Smooth muscle cell (in vitro differentiated cells): ENCODE data around the gene PRKG1. TPM values are rescaled to one million over a fixed set of nuclear protein-coding genes. Genes with fewer than 3 reads are reported as not detected.

Source experiments
- DNase-seq: peaks from one replicate; lab custom pipeline; 2025; ENCODE audit not compliant: unreplicated experiment; lab: John Stamatoyannopoulos, UW
- H2AFZ ChIP-seq: fragments of 200-600 bp; sonication (generic); 2 replicates; pipeline ENCODE4 v1.6.0; 2016; ENCODE audit warnings: antibody characterized with exemption, low read depth, mild to moderate bottlenecking
- H3F3A ChIP-seq: fragments of 200-600 bp; sonication (generic); 2 replicates; pipeline ENCODE4 v1.6.0; 2017; ENCODE audit warnings: antibody characterized with exemption, low read depth
- H3K27ac ChIP-seq: fragments of 200-600 bp; sonication (generic); 2 replicates; pipeline ENCODE4 v1.5.1; 2016; ENCODE audit warnings: low read depth, mild to moderate bottlenecking
- H3K27me3 ChIP-seq: fragments of 200-600 bp; sonication (generic); 2 replicates; pipeline ENCODE4 v1.6.1; 2016; ENCODE audit warnings: low read depth, mild to moderate bottlenecking
- H3K36me3 ChIP-seq: fragments of 200-600 bp; sonication (generic); 2 replicates; pipeline ENCODE4 v1.5.1; 2016; ENCODE audit warnings: low read depth
- H3K4me1 ChIP-seq: fragments of 200-600 bp; sonication (generic); 2 replicates; pipeline ENCODE4 v1.5.1; 2016; ENCODE audit warnings: low read depth
- H3K4me2 ChIP-seq: fragments of 200-600 bp; sonication (generic); 2 replicates; pipeline ENCODE4 v1.6.0; 2016; ENCODE audit warnings: mild to moderate bottlenecking
- H3K4me3 ChIP-seq: fragments of 200-600 bp; sonication (generic); 2 replicates; pipeline ENCODE4 v1.5.1; 2016; ENCODE audit warnings: mild to moderate bottlenecking
- H3K79me2 ChIP-seq: fragments of 200-600 bp; sonication (generic); 2 replicates; pipeline ENCODE4 v1.6.0; 2016; ENCODE audit warnings: low read depth, mild to moderate bottlenecking
- H3K9ac ChIP-seq: fragments of 200-600 bp; sonication (generic); 2 replicates; pipeline ENCODE4 v1.6.0; 2016; ENCODE audit warnings: low read depth
- H3K9me3 ChIP-seq: fragments of 200-600 bp; sonication (generic); replicated peaks from 2 replicates; pipeline ENCODE4 v1.5.1; 2016; ENCODE audit warnings: low read depth
- H4K20me1 ChIP-seq: fragments of 200-600 bp; sonication (generic); 2 replicates; pipeline ENCODE4 v1.6.0; 2016; ENCODE audit warnings: low read depth
- CTCF ChIP-seq: fragments of 200-600 bp; sonication (generic); IDR thresholded peaks from 2 replicates; pipeline ENCODE4 v1.5.1; 2017; ENCODE audit warnings: borderline replicate concordance, mild to moderate bottlenecking, antibody characterized with exemption; ENCODE audit not compliant: insufficient read depth, poor library complexity, severe bottlenecking
- WGBS: methylation state at CpG from one replicate; pipeline ENCODE4 v1.1.7; 2016; ENCODE audit warnings: low lambda C conversion rate; 5-methylcytosine and 5-hydroxymethylcytosine counted together
- polyA plus RNA-seq: library from polyadenylated mRNA; unstranded; fragments of >200 nt; fragmentation: Nextera tagmentation; extraction: Ambion mirVana; gene quantifications from 2 replicates; pipeline ENCODE4 v1.2.1, GENCODE V29; 2016
- total RNA-seq: library from RNA; depleted of rRNA; stranded (reverse); fragments of >200 nt; gene quantifications from 2 replicates; pipeline ENCODE4 v1.2.3, GENCODE V29; 2014

PRKG1 gene
- total and polyA plus RNA-seq, 2 experiments from 2014 or later: 7.2 to 13.4 TPM

DNA sequence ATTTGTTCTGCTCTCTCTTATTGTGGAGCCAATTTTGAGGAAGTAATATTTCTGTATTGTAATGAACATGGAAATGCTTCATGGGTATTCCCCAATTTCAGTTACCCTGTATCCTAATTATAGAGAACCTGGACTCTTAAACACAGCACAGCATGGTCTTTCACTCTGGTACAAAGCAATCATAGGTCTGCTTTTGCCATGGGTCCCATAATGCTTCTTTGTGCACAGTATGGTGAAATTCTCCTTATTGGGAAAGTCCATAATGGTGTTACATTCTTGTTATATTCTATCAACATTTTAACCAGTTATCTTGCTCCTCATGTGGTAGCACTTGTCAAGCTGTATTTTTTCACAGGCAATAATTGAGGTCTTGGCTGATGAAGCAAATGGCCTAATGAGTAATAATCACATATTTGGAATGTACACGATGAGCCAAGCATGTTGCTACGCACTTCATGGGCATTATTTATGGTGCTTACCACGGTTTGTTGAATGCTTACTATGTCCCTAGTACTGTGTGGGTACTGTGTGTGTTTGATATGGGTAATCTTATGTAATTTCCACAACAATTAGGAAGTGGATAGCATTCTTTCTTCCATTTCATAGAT, 42.9 kb downstream of the PRKG1 start:
- no peaks in the 10 kb centered on the region for H3F3A ChIP-seq
- no peaks in the 10 kb centered on the region for H3K9me3 ChIP-seq
- no peak overlapping the region for H3K27ac ChIP-seq
- no peak overlapping the region for H3K4me2 ChIP-seq
- no peak for TF ChIP-seq CTCF
- peaks cover 12% of the 10 kb centered on the region for H4K20me1 ChIP-seq
- H3K4me3 ChIP-seq: no peak overlapping the region
- no peak overlapping the region for H3K9ac ChIP-seq
- WGBS: 87% methylated on average over 3 of the region's 3 CpGs
- DNase-seq: no peak
- H3K27me3 ChIP-seq: no peaks in the 10 kb centered on the region
- no peaks in the 10 kb centered on the region for H3K36me3 ChIP-seq
- no peak overlapping the region for H2AFZ ChIP-seq
- no peaks in the 10 kb centered on the region for H3K4me1 ChIP-seq
- H3K79me2 ChIP-seq: no peaks in the 10 kb centered on the region

- WGBS: 54% methylated on average over 1 of the region's 1 CpG
- no peak overlapping the region for H3K4me2 ChIP-seq
- TF ChIP-seq CTCF: no peak
- no peak overlapping the region for H2AFZ ChIP-seq
- DNase-seq: no peak
- no peak overlapping the region for H3K4me3 ChIP-seq
- no peaks in the 10 kb centered on the region for H3K4me1 ChIP-seq
- no peaks in the 10 kb centered on the region for H3F3A ChIP-seq
- H3K9me3 ChIP-seq: no peaks in the 10 kb centered on the region
- no peak overlapping the region for H3K9ac ChIP-seq
- peaks cover 12% of the 10 kb centered on the region for H4K20me1 ChIP-seq
- no peaks in the 10 kb centered on the region for H3K79me2 ChIP-seq
- H3K36me3 ChIP-seq: no peaks in the 10 kb centered on the region
- no peak overlapping the region for H3K27ac ChIP-seq
- H3K27me3 ChIP-seq: no peaks in the 10 kb centered on the region
Observed at GRCh38 chr10:51117794-51118193, 43.5 kb downstream of the PRKG1 start.

DNA sequence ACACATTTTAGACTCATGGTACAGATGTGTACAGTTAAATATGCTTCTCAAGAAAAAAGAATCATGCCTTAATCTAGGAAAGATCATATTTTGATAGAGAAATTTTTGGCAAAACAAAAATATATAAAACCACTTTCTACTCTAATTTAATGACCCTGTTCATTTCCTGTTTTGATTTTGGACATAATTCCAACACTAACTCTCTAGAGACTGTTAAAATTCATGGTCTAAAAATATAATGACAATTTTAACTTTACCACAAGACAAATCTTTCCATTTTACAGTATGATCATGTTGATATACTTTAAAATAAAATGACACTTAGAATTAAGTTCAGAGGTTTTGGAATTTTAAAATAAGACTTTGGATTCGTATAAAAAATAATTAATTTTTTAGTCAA, 45.2 kb downstream of the PRKG1 start:
- DNase-seq: no peak
- 91% methylated on average over 1 of the region's 1 CpG for WGBS
- no peaks in the 10 kb centered on the region for H3K4me1 ChIP-seq
- no peaks in the 10 kb centered on the region for H3K79me2 ChIP-seq
- no peaks in the 10 kb centered on the region for H3K9me3 ChIP-seq
- peaks cover 8% of the 10 kb centered on the region for H4K20me1 ChIP-seq
- H3F3A ChIP-seq: no peaks in the 10 kb centered on the region
- no peaks in the 10 kb centered on the region for H3K36me3 ChIP-seq
- no peak overlapping the region for H3K4me3 ChIP-seq
- TF ChIP-seq CTCF: no peak
- H3K4me2 ChIP-seq: no peak overlapping the region
- no peak overlapping the region for H3K27ac ChIP-seq
- no peaks in the 10 kb centered on the region for H3K27me3 ChIP-seq
- H3K9ac ChIP-seq: no peak overlapping the region
- H2AFZ ChIP-seq: no peak overlapping the region

GRCh38 chr10:51121861-51122260, 47.6 kb downstream of the PRKG1 start:
- WGBS: 96% methylated on average over 4 of the region's 4 CpGs
- Histone ChIP-seq H2AFZ (no peak overlapping the region), H3K9ac (no peak overlapping the region), H3K27me3 (no peaks in the 10 kb centered on the region), H4K20me1 (peaks cover 8% of the 10 kb centered on the region), H3K4me3 (no peak overlapping the region), H3K27ac (no peak overlapping the region), H3F3A (no peaks in the 10 kb centered on the region), H3K36me3 (no peaks in the 10 kb centered on the region), H3K4me2 (no peak overlapping the region), H3K4me1 (no peaks in the 10 kb centered on the region), H3K79me2 (no peaks in the 10 kb centered on the region), H3K9me3 (no peaks in the 10 kb centered on the region)
- no peak for TF ChIP-seq CTCF
- DNase-seq: no peak
